ENCODE data around the gene TCEAL9.
"Not testable (repeated sequence)": the region's sequence is repeated elsewhere in the genome, so short reads cannot be mapped to it uniquely, and the experiment has no call there.

TCEAL9 gene

GRCh38 chrX:103373581-103373980 lies 17.3 kb downstream of the TCEAL9 start:
- TF ChIP-seq CTCF (IDR thresholded peaks at IDR 0.05; ENCODE audit: low read depth, low read length), result no peak

DNA sequence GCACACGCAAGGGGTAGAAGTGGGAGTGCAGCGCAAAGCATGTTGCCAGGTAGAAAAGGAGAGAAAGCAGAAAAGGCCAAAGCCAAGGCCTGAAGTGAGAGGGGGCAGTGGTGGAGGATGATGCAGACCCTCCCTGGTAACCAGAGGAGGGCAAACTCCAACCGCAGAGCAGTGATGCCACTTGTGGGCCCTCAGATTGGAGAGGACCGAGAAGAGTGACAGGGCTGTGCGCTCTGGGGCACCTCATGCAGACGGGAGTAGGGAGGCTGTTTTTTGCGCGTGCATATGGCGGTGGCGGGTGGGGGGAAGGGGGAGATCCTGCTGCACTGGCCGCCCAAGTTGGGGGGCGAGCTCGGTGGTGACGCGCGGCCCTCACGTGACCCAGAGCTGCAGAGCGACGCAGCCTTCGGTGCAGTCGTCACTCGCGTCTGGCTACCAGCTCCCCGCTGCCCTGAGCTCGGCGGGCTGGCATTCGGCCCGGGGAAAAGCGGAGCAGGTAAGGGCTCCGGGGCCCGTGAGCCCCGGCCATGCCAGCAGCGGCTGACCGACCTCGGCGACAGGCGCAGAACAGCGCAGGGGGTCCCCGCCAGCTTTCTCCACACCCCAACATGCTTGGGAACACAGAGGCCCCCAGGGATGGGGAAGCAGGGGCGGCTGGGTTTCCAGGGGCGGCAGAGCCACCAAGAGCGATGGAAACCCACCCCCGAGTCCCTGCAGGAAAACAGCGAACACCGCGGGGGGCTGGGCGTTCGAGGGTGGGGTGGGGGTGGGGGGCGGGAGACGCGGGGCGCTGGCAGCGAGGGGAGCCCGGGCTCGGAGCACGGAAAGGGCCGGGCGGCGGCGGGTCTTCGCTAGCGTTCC lies 20.0 kb downstream of the TCEAL9 start, which contains the start of gene BEX3:
BEX3 (plus strand) TSS at position 421 of the 861 bp plus-strand sequence. CDS start 984 bp downstream, outside the sequence.
- peak; percentile 20 for DNase-seq (ENCODE audit: extremely low read depth, low read depth)

More at GRCh38 chrX:103373581-103373980, 17.3 kb downstream of the TCEAL9 start:
- DNase-seq (ENCODE audit: extremely low read depth, low read depth), result no peak

DNA sequence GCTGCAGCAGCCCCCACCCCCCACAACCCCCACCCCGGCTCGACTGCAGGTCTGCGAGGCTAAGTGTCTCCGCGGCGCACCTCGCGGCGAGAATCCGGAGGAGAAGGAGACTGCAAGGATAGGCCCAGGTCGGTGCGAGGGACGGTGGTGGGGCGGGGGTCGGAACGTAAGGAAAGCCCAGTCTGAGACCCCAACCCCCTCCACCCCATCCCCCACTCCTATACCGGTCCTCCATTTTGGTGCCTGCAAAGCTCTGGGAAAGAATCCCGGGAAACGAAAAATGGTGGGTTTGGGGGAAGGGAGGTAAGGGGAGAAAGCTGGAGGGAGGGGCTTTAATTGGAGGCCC lies 20.6 kb downstream of the TCEAL9 start:
- no peak for DNase-seq (ENCODE audit: extremely low read depth, low read depth)
- TF ChIP-seq CTCF (IDR thresholded peaks at IDR 0.05; ENCODE audit: low read depth, low read length), result no peak

More for the DNA sequence above, 20.0 kb downstream of the TCEAL9 start, which contains the start of gene BEX3:
- TF ChIP-seq CTCF (IDR thresholded peaks at IDR 0.05; ENCODE audit: low read depth, low read length), result no peak

GRCh38 chrX:103378990-103379389 lies 22.7 kb downstream of the TCEAL9 start:
- DNase-seq (ENCODE audit: extremely low read depth, low read depth), result no peak
- TF ChIP-seq CTCF (IDR thresholded peaks at IDR 0.05; ENCODE audit: low read depth, low read length), result no peak

DNA sequence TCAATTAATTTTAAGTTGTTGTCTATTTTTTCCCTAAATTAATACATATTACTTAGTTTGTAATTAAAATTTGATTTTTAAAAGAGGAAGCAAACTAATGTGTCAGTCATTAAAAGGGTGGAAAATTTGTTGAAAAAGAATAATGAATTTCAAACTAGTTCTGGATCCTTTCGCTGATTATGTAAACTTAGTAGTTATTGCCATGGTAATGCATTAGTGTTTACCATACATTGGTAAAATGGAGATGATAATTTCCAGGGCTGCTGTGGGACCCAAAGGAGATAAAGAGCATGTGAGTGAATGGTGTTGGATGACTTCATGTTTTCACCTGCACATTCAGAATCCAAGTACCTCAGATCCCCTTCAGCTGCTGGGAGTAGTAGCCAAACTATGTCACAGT lies 26.6 kb downstream of the TCEAL9 start:
- TF ChIP-seq CTCF (IDR thresholded peaks at IDR 0.05; ENCODE audit: low read depth, low read length), result no peak

DNA sequence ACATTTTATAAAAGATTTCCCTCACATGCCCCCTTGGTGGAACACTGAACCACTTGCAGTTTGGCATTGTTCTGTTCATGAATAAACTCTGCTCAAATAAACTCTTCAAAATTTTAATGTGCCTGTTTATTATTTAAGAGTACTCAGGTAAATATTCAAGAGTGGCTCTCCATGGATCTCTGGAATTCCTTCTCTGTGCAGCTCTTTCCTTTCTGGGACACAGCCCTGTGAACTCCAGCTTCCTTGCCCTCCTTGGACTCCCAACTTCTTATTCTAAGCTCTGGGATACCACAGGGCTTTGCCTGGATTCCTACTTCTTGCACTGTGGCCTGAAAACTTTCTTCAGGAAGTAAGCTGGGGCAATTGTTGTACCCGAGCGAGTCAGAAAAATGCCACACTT lies 28.4 kb downstream of the TCEAL9 start:
- TF ChIP-seq CTCF (IDR thresholded peaks at IDR 0.05; ENCODE audit: low read depth, low read length), result no peak
- DNase-seq (ENCODE audit: extremely low read depth, low read depth), result no peak

More for the DNA sequence above, 26.6 kb downstream of the TCEAL9 start:
- no peak for DNase-seq (ENCODE audit: extremely low read depth, low read depth)

DNA sequence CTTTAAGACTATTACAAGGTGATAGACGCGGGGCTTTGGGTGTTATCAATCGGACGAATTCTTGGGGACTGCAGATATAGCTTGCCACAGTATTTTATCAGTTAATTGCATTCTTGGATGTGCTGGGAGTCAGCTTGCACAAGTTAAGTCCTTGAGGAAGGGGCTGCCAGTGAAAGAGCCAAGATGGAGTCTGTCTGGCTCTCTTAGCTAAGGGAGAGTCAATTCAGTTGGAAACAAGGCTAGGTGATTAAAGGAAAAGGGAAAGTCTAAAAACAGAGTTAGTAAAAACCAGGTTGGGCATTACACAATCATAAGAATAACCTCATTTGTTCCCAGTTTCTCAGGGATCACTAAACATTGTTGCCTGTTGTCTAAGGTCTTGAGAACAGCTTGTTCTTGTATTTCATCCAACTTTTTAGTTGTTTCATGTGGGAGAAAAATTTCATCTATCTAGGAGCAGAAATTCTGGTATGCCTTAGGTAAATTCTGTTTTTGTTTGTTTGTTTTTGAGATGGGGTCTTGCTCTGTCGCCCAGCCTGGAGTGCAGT lies 29.1 kb downstream of the TCEAL9 start:
- DNase-seq (ENCODE audit: extremely low read depth, low read depth), result not testable (repeated sequence)
